Thoracic aorta (tissue), 2 donors: ENCODE results near the gene FEZF1. TPM values are rescaled to one million over a fixed set of nuclear protein-coding genes. Genes with fewer than 3 reads are reported as not detected.

Experiments
- ATAC-seq: fragments of 150-250 bp; one replicate; pipeline ENCODE4 v1.8.0; 2017; ENCODE audit warnings: low read depth; ENCODE audit not compliant: insufficient number of reproducible peaks, low FRiP score
- DNase-seq: peaks from one replicate; pipeline ENCODE4 v3.0.0-alpha.2; 2020; ENCODE audit warnings: low spot score
- H3K27ac ChIP-seq, 2 donors: fragments of 200-600 bp; sonication (generic); 1 replicate in 1 of 2; 2 replicates in 1 of 2; pipeline ENCODE4 v1.5.1; 2016; ENCODE audit warnings: mild to moderate bottlenecking in 2 of 2, moderate library complexity in 2 of 2
- H3K27me3 ChIP-seq: fragments of 200-600 bp; sonication (generic); replicated peaks from 2 replicates; pipeline ENCODE4 v1.6.0; 2016; ENCODE audit warnings: mild to moderate bottlenecking; ENCODE audit not compliant: insufficient read depth
- H3K36me3 ChIP-seq: fragments of 200-600 bp; sonication (generic); one replicate; pipeline ENCODE4 v1.5.1; 2016
- H3K4me1 ChIP-seq, 2 donors: fragments of 200-600 bp; sonication (generic); 1 replicate in 1 of 2; 2 replicates in 1 of 2; pipeline versions ENCODE4 v1.5.1 to v1.6.0; 2016; ENCODE audit warnings: low read depth in 2 of 2, mild to moderate bottlenecking in 1 of 2; ENCODE audit not compliant: control insufficient read depth in 1 of 2
- H3K4me3 ChIP-seq: fragments of 200-600 bp; sonication (generic); 2 replicates; pipeline ENCODE4 v1.5.1; 2016; ENCODE audit warnings: mild to moderate bottlenecking
- H3K9me3 ChIP-seq: fragments of 200-600 bp; sonication (generic); 2 replicates; pipeline ENCODE4 v1.5.1; 2016
- CTCF ChIP-seq: fragments of 200-600 bp; sonication (generic); IDR thresholded peaks from one replicate; pipeline ENCODE4 v1.5.1; 2019; ENCODE audit warnings: antibody characterized with exemption
- total RNA-seq, 2 donors: library from RNA; depleted of rRNA; stranded (reverse); fragments of >200 nt; gene quantifications; one replicate each; pipeline versions ENCODE4 v1.1.0 to v1.2.3, GENCODE V29; 2016

The FEZF1 gene
- total RNA-seq, 2 donors from 2014 or later: not detected

- DNase-seq (no peak), ATAC-seq (no peak)
- H3K4me3 ChIP-seq: no peak overlapping the region
Measured at GRCh38 chr7:122256046-122256445, 48.5 kb downstream of the FEZF1 start.

GRCh38 chr7:122255454-122255853 is 49.1 kb downstream of the FEZF1 start:
- ATAC-seq (no peak), DNase-seq (no peak)
- Histone ChIP-seq H3K27me3 (no peaks in the 10 kb centered on the region), H3K36me3 (no peaks in the 10 kb centered on the region), H3K4me3 (no peak overlapping the region), H3K4me1 (no peaks in the 10 kb centered on the region), H3K27ac (no peak overlapping the region), H3K9me3 (no peaks in the 10 kb centered on the region)
- no peak for TF ChIP-seq CTCF

More at GRCh38 chr7:122256046-122256445, 48.5 kb downstream of the FEZF1 start:
- no peaks in the 10 kb centered on the region for H3K9me3 ChIP-seq
- H3K36me3 ChIP-seq: no peaks in the 10 kb centered on the region
- H3K27ac ChIP-seq: no peak overlapping the region
- H3K4me1 ChIP-seq: no peaks in the 10 kb centered on the region
- TF ChIP-seq CTCF: no peak
- no peaks in the 10 kb centered on the region for H3K27me3 ChIP-seq

Other genes with a start within 250 kb of the FEZF1 start
- gene AASS, start 160.5 kb downstream of the FEZF1 start, total RNA-seq: 10 to 100 TPM; 47.2 to 87.7 TPM